Stimulated activated CD4-positive, alpha-beta T cell treated with anti-CD3 and anti-CD28 coated beads, Interleukin-4, amount 100 ng/mL, for 24 hours (primary cell): ENCODE results near the gene MBNL1.

Experiments
- DNase-seq: peaks from one replicate; pipeline ENCODE4 v3.0.0-alpha.2; 2020

Gene MBNL1

GRCh38 chr3:152253514-152253913 lies 15.2 kb upstream of the MBNL1 start:
- no peak for DNase-seq

DNA sequence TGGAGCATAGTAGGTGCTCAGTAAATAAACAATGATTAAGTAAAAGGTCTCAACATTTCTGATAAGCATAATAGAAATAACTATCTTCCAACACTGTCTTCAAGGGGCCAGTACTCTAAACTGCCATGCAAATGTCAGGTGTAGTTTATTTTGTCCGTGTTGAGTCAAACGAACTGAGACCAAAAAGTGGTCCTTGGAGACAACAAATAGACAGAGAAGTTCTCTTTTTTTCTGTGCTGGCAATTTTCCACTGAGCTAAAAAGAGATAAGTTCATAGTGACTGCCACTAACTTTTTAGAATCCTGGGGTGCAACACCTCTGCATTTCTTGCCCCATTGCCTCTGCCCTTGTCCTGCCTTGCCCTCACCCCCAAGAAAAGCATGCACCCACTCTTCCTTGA lies 14.7 kb upstream of the MBNL1 start:
- DNase-seq, result no peak

DNA sequence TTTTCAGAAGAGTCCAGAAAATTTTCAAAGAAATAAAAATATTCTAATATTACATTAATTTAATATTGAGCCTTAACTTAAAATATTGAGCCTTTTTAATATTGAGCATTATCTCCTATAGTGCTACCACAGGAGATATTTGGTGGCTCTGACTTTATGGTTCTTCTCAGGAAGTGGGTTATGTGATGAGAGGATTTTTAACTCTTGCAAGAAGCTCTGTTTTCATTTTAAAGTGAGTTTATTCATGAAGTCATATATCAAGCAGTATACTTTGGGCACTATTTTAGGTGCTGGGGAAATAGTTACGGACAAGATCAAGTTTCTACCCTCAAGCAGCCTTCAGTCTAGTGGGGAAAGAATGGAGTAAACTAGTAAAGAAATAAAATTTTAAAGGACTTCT lies 13.4 kb upstream of the MBNL1 start:
- no peak for DNase-seq

DNA sequence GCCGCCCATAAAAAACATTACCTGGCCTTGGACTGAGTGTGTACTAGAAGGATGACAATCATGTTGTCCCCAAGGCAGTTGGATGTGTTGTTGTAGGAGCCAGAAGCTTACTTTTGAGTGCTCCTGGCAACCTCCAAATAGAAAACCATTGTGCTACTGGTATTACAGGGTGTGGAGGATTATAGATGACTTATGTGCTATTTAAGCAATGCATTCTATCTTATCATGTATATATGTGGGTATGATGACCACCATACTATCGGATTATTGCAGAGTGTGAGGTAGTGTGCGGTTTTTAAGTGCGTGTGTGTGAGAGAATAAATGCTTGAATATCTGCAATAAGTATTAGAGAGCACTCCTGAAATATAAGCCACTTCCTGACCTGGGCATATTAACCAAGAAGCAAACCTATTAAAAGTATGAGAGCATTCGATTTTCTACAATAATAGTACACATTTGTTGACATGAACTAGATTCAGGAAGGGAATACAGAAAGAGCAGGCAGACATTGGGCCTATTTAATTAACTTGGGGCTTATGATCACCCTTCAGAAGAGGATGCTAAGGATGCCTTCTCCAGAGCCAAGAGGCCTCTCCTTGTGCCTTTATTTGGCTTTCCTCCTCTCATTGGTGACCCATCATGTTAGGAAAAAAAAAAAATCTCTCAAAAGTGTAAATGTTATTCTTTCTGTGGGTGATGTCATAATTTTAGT lies 11.7 kb upstream of the MBNL1 start:
- DNase-seq, result no peak

GRCh38 chr3:152257563-152258035 lies 11.1 kb upstream of the MBNL1 start:
- DNase-seq, result no peak

GRCh38 chr3:152258448-152259393 lies 10.0 kb upstream of the MBNL1 start:
- peak; percentile 68 for DNase-seq

- DNase-seq, result no peak
These were observed 9.3 kb upstream of the MBNL1 start for GRCh38 chr3:152259468-152259867.

DNA sequence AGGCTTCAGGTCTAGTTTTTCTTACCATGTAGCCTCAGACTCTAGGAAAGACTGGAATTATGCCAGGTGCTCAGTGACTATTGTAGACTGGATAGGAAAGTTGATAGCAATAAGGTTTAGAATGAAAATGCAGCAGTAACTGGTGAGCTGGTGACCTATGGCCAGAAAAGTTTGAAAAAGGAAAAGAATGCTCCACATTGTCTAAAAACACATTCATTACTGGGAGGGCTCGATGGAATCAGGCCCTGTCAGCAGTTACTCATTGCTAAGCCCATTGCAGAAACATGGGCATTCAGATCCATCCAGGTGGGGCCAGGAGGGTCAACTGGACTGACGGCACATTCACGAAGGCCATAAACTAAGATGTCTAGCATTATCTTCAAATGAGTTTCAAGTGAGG lies 8.7 kb upstream of the MBNL1 start:
- no peak for DNase-seq

DNA sequence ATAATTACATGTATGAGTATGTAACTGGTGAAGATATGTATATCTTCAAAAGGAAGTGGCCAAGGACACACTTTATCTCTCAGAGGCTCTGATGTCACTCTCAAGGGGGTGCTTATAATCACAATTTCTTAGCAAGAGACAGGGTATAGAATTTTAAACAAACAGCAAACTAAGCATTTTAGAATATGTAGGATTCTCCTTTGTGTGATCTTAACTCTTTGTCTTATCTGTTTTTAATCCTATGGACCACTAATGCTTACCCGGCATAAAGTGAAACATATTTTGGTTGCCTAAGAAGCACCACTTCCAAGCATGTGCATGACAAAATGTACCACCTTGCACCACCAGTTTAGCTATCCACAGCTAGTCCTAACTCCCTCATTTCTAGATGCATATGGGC lies 8.2 kb upstream of the MBNL1 start:
- DNase-seq, result no peak

DNA sequence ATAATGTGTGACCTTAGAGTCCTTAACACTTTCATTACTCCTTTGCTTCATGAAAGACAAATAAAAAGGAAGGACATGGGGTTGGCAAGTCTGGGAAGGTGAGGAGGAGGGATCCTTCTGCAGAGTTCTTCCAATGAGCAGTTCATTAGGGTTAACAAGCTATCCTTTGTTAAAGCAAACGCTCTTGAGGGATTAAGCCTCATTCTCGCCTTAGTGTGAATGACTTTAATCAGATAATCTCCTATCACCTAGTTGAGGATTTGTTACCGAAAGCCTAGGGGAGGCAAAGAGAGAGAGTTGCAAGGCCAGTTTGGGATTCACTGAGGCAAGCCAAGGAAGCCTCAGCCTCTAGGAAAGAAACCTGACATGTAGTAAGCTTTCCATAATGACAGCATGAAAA lies 7.4 kb upstream of the MBNL1 start:
- no peak for DNase-seq

GRCh38 chr3:152263711-152264110 lies 5.0 kb upstream of the MBNL1 start:
- no peak for DNase-seq

- no peak for DNase-seq
These were observed 4.4 kb upstream of the MBNL1 start for GRCh38 chr3:152264378-152264777.

GRCh38 chr3:152266221-152266995 lies 2.3 kb upstream of the MBNL1 start:
- DNase-seq, result no peak

- DNase-seq, result no peak
These were observed 736 bp upstream of the MBNL1 start for GRCh38 chr3:152267831-152268554.

DNA sequence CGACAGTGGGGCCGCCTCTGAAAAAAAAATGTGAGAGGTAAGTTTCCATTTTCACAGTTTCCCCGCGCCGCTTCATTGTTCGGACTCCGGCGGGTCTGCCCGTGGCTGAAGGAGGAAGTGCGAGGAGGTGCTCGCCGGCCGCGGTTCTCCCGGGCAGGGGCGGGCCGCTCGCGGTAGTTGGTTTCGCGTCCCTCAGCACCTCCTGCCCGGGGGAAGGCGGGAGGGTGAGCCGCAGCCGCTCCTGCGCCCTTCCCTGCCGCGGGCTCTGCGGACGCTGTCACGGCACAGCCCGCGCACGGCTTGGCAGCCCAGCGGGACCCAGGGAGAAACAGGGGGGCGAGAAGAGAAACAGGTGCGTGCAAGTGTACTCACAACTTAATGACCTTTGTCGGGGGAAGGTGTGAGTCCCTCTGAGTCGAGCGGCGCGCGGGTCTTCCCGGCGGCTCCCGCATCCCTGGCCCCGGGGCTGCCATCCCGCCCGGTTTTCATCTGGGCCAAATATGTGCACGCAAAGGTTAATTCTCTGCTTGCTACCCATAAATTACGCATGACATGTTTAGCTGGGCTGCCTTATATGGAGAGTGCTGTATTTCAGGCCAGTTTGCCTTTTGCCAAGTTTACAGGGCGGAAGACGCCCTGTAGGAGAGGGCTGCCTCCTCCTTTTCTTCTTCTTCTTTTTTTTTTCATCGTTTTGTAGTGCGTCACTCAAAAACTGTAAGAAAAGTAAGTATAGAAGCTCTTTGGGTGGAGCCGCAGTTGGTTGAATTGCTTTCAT lies 514 bp downstream of the MBNL1 start:
- DNase-seq, result no peak

DNA sequence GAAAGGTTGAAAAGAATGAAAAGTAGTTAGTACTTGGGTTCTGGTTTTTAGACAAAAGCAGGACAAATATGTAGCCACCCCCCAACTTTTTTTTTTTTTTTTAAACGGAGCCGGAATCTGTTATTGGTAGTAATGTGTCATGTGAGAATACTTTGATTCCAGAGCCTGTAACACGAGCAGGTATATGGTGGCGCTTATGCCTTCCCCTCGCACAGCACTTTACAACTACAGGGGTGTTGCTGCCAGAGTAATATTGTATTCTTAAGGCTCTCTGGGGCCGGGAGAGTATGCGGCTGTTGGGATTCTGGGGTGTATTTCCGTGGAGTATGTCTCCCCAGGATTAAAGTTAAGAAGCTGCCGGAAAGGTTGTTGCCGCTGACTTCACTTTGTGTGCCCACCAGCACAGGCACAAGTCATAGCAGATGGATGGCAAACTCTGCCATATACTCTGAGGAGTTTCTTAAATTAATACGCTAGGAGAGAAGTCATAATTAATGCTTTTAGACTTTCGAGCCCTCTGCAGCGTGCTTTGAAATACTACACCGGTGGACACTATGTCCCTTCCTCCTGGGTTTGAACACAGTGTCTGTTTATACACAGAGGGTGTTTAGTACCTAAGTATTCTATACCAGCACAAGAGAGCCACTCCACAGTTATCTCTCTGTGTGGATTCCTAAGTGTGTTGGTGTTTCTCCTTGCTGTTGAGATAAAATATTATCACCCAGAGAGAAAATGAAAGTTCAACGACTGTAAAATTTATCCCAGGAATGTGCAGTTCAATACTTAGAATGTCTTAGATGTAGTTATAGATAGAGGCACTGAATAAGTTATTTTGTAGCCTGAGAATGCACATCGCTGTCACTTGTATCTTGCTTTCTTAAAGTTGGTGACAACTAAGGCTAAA lies 1.4 kb downstream of the MBNL1 start:
- peak; percentile 34 for DNase-seq

- DNase-seq, result no peak
These were observed 2.2 kb downstream of the MBNL1 start for GRCh38 chr3:152270937-152271336.

DNA sequence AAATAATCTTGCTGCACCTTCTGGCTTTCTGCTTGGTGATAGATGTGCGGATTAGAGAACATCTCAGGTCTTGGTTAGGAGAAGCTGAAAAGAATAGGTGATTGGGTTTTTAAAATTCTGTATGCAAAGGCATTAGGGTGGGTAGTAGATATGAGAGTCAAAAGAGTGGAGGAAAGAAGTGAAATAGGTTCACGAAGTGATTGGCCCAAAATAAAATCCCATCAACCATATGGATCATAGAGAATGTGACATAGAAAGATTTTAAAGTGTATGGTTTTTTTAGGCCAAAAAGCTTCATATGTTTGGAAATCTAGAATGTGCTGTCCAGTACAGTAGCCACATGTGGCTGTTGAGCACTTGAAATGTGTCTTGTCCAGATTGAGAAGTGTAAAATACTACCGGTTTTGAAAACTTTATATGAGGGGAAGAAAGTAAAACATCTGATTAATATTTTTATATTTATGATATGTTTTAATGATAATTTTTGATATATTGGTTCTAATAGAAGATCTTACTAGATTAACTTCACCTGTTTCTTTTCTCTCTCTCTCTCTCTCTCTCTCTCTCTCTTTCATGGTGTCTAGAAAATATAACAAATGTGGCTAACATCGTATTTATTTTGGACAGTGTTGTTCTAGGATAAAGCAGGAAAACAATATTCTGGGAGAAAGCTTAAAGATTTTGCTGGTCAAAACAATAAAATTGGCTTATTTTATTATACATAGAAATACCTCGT lies 2.9 kb downstream of the MBNL1 start:
- no peak for DNase-seq

DNA sequence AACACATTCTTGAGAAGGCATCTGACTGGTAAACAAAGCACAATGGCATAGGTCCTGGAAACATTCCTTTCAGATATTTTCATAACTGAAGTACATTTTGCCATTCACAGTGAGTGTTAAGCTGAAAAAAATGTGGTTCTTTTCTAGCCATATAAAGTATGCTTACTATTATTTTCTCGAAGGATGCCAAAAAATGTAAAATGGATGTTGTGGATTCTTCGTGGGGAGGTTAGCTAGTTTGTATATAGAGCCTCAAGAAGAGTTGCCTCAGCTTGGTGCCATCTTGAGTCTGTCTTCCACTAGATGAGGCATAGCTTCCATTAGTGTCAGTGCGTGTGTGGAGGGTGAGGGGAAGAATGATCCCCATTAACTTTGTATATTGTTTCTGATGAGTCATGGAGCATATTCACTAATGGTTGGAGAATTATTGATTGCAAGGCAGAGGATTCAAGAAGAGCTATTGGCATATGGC lies 4.1 kb downstream of the MBNL1 start:
- DNase-seq, result peak; percentile 62

DNA sequence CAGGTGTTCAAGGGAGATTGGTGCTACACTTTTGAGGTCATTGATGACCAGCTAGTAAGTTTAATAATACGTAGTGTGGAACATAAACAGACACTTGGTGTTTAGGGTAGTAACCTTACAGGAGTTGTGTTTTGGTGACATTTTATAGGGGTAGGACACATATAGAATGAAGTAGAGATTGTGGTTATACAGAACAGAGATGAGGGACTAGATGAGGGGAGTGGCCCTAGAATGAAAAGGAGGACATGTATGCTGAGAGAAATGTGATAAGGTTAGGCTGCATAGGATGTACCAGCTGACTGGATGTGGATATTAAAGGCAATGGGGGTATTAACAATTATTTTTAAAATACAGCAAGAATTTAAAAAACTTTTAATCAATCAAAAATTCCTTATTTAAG lies 8.0 kb downstream of the MBNL1 start:
- DNase-seq, result no peak
